GM19099 (cell line): ENCODE data around the gene SLC35E3.

Source experiments
- POLR2A ChIP-seq: IDR thresholded peaks from 3 replicates; pipeline ENCODE4 v1.6.1; 2011; ENCODE audit warnings: low read depth; ENCODE audit not compliant: insufficient read length; ENCODE audit errors: extremely low read depth

SLC35E3 gene

GRCh38 chr12:68803948-68804656, 58.1 kb downstream of the SLC35E3 start:
- TF ChIP-seq POLR2A, result no peak

GRCh38 chr12:68804657-68805591, 58.9 kb downstream of the SLC35E3 start:
- TF ChIP-seq POLR2A, result no peak

- no peak for TF ChIP-seq POLR2A
Measured at GRCh38 chr12:68805592-68806120, 59.7 kb downstream of the SLC35E3 start.

- no peak for TF ChIP-seq POLR2A
Measured at GRCh38 chr12:68806488-68807237, 60.7 kb downstream of the SLC35E3 start.

- TF ChIP-seq POLR2A, result peak; percentile 91
Measured at GRCh38 chr12:68807576-68808387, 61.8 kb downstream of the SLC35E3 start, which contains the start of gene MDM2. Gene MDM2 (plus strand): TSS chr12:68808177. CDS start chr12:68808478, 301 bp downstream.

- TF ChIP-seq POLR2A, result peak; percentile 92
Measured at GRCh38 chr12:68808388-68809189, 62.6 kb downstream of the SLC35E3 start.

GRCh38 chr12:68809190-68810026, 63.4 kb downstream of the SLC35E3 start:
- TF ChIP-seq POLR2A, result no peak

- TF ChIP-seq POLR2A, result peak; percentile 27
Measured at GRCh38 chr12:68812553-68813241, 66.7 kb downstream of the SLC35E3 start.

- peak; percentile 17 for TF ChIP-seq POLR2A
Measured at GRCh38 chr12:68813242-68813593, 67.2 kb downstream of the SLC35E3 start.

GRCh38 chr12:68814490-68815231, 68.7 kb downstream of the SLC35E3 start:
- TF ChIP-seq POLR2A, result no peak

- no peak for TF ChIP-seq POLR2A
Measured at GRCh38 chr12:68815232-68815927, 69.4 kb downstream of the SLC35E3 start.
